Brain microvascular endothelial cell (primary cell): ENCODE data around the gene BBS1.
A peak's percentile ranks its signal among the peaks of the same experiment; 100 is the strongest.

Source experiments
- DNase-seq: peaks from one replicate; pipeline ENCODE4 v3.0.0-alpha.2; 2020
- H3K27ac ChIP-seq: fragments of 250-450 bp; sonication (Bioruptor Pico); 2 replicates; pipeline ENCODE4 v1.5.1; 2020; ENCODE audit warnings: mild to moderate bottlenecking, moderate library complexity
- H3K27me3 ChIP-seq: fragments of 250-450 bp; sonication (Bioruptor Pico); replicated peaks from 2 replicates; pipeline ENCODE4 v1.5.1; 2020; ENCODE audit warnings: mild to moderate bottlenecking
- H3K36me3 ChIP-seq: fragments of 250-450 bp; sonication (Bioruptor Pico); replicated peaks from 2 replicates; pipeline ENCODE4 v1.5.1; 2020; ENCODE audit warnings: mild to moderate bottlenecking
- H3K4me3 ChIP-seq: 2 replicates; pipeline ENCODE4 v1.5.1; 2011; ENCODE audit warnings: low read depth, mild to moderate bottlenecking, control low read depth, low read length, moderate library complexity
- CTCF ChIP-seq: IDR thresholded peaks from 2 replicates; pipeline ENCODE4 v1.5.1; 2011; ENCODE audit warnings: low read depth, mild to moderate bottlenecking, moderate library complexity, low read length, control low read depth, inconsistent platforms; ENCODE audit errors: missing control alignments
- in situ Hi-C: cut with HindIII; loops from 2 replicates; pipeline ENCODE4 v1.10.0; 2017; ENCODE audit warnings: low sequenced_read_pairs, low pct_ligation_motif_present

The BBS1 gene

DNA sequence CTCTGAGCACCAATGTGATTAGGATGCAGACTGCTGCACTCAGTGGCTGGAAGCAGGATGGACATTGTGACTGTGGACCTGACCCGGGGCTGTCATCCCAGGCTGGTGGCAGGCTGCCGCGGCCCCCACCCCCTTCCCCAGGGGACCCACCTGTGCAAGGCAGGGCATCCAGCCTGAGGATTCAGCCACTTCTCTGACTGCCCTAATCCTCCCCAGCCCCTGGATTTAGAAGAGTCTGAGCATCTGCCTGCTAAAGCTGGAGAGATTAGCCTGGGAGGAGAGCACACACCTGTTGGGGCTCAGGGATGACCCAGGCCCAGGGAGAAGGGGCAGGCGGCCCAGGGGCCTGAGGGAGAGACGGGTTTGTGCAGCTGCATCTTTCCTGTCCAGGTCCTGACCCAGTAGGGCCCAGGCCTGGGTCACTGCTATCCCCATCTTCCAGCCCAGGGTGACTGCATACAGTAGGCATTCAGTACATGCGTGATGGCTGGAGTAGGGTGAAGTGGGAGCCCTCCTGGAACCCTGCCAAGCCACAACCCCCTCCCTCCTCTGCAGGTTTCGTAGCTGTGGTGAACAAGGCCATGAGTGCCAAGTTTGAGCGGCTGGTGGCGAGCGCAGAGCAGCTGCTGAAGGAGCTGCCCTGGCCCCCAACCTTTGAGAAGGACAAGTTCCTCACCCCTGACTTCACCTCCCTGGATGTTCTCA lies 18.1 kb upstream of the BBS1 start:
- in situ Hi-C loops = no loop called here

DNA sequence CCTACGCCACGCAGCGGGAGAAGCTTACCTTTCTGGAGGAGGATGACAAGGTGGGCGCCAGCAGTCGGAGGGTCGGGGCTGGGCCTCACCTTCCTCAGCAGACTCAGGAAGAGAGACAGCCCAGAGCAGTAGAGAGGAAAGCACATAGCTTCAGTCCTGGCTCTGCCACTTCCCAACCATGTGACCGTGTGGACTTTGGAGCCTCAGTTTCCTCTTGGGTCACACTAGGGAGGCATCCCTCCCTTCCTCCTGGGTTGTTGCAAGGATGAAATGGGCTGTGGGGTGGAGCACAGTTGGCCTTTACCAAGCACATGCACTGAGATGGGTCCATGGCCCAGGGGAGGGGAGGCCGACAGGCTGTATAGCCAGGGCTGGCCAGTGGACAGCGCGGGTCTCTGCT lies 17.3 kb upstream of the BBS1 start:
- in situ Hi-C loops = no loop called here
- TF ChIP-seq CTCF = no peak
- DNase-seq = no peak
- Histone ChIP-seq H3K27ac (no peak overlapping the region), H3K36me3 (peaks cover 30% of the 10 kb centered on the region), H3K4me3 (no peak overlapping the region), H3K27me3 (no peaks in the 10 kb centered on the region)

More for the DNA sequence above, 18.1 kb upstream of the BBS1 start:
- Histone ChIP-seq H3K27me3 (no peaks in the 10 kb centered on the region), H3K36me3 (peaks cover 34% of the 10 kb centered on the region), H3K27ac (no peak overlapping the region), H3K4me3 (no peak overlapping the region)
- no peak for TF ChIP-seq CTCF
- DNase-seq = no peak

DNA sequence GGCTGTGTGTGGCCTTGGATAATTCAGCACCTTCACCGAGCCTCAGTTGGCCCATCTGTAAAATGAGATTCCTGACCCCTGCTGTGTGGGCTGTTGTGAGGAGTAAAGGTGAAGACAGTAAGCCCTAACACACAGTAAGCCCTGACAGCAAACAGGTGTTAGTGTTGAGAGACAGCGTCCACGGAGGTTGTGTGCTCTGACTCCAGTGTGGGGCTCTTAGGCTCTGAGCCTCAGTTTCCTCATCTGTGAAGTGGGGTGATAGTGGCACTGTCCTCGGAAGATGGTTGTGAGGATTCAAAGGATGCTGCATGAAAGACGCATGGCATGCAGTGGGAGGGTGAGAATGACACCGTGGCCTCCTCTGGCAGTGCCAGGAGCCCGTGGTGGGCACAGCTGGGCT lies 16.0 kb upstream of the BBS1 start:
- Histone ChIP-seq H3K27me3 (no peaks in the 10 kb centered on the region), H3K27ac (no peak overlapping the region), H3K4me3 (no peak overlapping the region), H3K36me3 (peaks cover 34% of the 10 kb centered on the region)
- in situ Hi-C loops = no loop called here
- DNase-seq = no peak
- no peak for TF ChIP-seq CTCF

- in situ Hi-C loops = no loop called here
- Histone ChIP-seq H3K27ac (no peak overlapping the region), H3K27me3 (no peaks in the 10 kb centered on the region), H3K36me3 (peaks cover 34% of the 10 kb centered on the region), H3K4me3 (no peak overlapping the region)
- DNase-seq = no peak
- no peak for TF ChIP-seq CTCF
Measured at GRCh38 chr11:66494935-66495334, 15.5 kb upstream of the BBS1 start.

GRCh38 chr11:66495401-66495854 lies 15.0 kb upstream of the BBS1 start:
- H3K27me3 ChIP-seq = no peaks in the 10 kb centered on the region
- no peak overlapping the region for H3K27ac ChIP-seq
- peak; percentile 41 for TF ChIP-seq CTCF
- no peak overlapping the region for H3K4me3 ChIP-seq
- in situ Hi-C loops = no loop called here
- DNase-seq = no peak
- H3K36me3 ChIP-seq = peaks cover 34% of the 10 kb centered on the region

DNA sequence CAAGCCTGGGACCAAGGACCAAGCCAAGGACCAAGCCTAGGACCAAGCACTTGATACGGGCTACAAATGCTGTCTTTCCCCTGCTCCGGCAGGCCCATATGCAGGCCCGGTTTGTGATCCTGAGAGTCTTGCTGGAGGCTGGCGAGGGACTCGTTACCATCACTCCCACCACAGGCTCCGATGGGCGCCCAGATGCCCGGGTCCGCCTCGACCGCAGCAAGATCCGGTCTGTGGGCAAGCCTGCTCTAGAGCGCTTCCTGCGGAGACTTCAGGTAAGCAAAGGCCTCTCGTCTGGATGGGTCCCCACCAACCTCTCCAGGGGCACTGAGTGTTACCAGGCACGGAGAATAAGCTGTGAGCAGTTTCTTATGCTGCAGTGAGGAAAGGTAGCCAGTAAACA lies 13.2 kb upstream of the BBS1 start:
- Histone ChIP-seq H3K27me3 (no peaks in the 10 kb centered on the region), H3K4me3 (no peak overlapping the region), H3K27ac (no peak overlapping the region), H3K36me3 (peaks cover 30% of the 10 kb centered on the region)
- no peak for DNase-seq
- in situ Hi-C loops = no loop called here
- no peak for TF ChIP-seq CTCF
